ENCODE results near the gene ABCA1.

ABCA1 gene

DNA sequence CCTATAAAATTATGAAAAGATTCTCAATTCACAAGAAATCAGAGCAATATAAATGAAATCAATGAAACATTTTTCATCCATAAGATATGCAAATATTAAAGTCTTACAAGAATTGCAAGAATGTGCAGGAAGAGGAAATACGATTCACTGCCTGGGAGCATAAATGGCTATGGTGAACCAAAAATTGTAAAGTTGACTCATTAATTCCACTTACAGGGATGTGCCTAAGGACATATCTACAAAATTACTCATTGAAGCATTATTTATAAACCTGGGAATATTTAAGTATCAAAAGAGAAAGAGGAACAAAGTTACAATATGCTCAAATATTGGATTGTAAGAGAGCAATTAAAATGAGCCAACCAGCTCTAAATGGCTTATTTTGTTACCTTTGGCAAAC, 187.3 kb downstream of the ABCA1 start:
- POLR2A ChIA-PET, result no interaction called here
- no peak for DNase-seq (ENCODE audit: extremely low spot score)
- CTCF ChIA-PET, result no interaction called here
- TF ChIP-seq, protein P1, sequence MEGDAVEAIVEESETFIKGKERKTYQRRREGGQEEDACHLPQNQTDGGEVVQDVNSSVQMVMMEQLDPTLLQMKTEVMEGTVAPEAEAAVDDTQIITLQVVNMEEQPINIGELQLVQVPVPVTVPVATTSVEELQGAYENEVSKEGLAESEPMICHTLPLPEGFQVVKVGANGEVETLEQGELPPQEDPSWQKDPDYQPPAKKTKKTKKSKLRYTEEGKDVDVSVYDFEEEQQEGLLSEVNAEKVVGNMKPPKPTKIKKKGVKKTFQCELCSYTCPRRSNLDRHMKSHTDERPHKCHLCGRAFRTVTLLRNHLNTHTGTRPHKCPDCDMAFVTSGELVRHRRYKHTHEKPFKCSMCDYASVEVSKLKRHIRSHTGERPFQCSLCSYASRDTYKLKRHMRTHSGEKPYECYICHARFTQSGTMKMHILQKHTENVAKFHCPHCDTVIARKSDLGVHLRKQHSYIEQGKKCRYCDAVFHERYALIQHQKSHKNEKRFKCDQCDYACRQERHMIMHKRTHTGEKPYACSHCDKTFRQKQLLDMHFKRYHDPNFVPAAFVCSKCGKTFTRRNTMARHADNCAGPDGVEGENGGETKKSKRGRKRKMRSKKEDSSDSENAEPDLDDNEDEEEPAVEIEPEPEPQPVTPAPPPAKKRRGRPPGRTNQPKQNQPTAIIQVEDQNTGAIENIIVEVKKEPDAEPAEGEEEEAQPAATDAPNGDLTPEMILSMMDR (IDR thresholded peaks at IDR 0.05; ENCODE audit: control extremely low read depth, extremely low read depth, low read depth, missing control alignments), result no peak

DNA sequence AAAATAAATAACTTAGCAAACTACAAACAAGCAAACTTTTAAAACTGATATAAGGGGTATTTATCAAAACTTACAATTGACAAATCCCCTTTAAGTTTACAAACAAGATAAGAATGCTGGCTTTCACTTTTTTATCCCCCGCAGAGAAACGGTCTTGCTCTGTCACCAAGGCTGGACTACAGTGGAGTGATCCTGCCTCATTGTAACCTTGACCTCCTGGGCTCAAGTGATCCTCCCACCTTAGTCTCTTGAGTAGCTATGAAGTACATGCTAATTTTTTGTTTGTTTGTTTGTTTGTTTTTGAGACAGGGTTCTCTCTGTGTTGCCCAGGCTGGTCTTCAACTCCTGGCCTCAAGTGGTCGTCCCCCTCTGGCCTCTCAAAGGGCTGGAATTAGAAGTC, 189.5 kb downstream of the ABCA1 start:
- CTCF ChIA-PET, result no interaction called here
- no peak for DNase-seq (ENCODE audit: extremely low spot score)
- TF ChIP-seq, protein P1 (IDR thresholded peaks at IDR 0.05; ENCODE audit: control extremely low read depth, extremely low read depth, low read depth, missing control alignments), result no peak
- POLR2A ChIA-PET, result no interaction called here
